Tibial nerve (tissue), 4 donors: ENCODE measurements around the gene ANK2. TPM values are rescaled to one million over a fixed set of nuclear protein-coding genes. Genes with fewer than 3 reads are reported as not detected.

Source experiments
- DNase-seq, 2 donors: peaks; one replicate each; pipeline ENCODE4 v3.0.0-alpha.2; 2019; ENCODE audit warnings: low spot score in 2 of 2
- H3K27ac ChIP-seq, 4 donors: fragments of 200-600 bp; sonication (generic) in 3 of 4; one replicate each; pipeline ENCODE4 v1.5.1; 2017 to 2019; ENCODE audit warnings: mild to moderate bottlenecking in 1 of 4
- H3K27me3 ChIP-seq, 2 donors: fragments of 200-600 bp; sonication (generic) in 1 of 2; one replicate each; pipeline versions ENCODE4 v1.5.1 to v1.6.0; 2017 to 2019
- H3K36me3 ChIP-seq, 3 donors: fragments of 200-600 bp; sonication (generic); one replicate each; pipeline ENCODE4 v1.5.1; 2018 to 2019
- H3K4me1 ChIP-seq, 4 donors: fragments of 200-600 bp; sonication (generic) in 3 of 4; one replicate each; pipeline ENCODE4 v1.5.1; 2017 to 2019
- H3K4me3 ChIP-seq, 4 donors: fragments of 200-600 bp; sonication (generic) in 3 of 4; one replicate each; pipeline ENCODE4 v1.5.1; 2017 to 2019; ENCODE audit warnings: mild to moderate bottlenecking in 1 of 4, moderate library complexity in 1 of 4
- H3K9me3 ChIP-seq, 4 donors: fragments of 200-600 bp; sonication (generic) in 3 of 4; one replicate each; pipeline ENCODE4 v1.5.1; 2017 to 2019
- CTCF ChIP-seq, 5 experiments: fragments of 200-600 bp in 3 of 5; fragments of 450-650 bp in 2 of 5; sonication (generic) in 3 of 5; IDR thresholded peaks; one replicate each; pipeline ENCODE4 v1.5.1; 2016 to 2019; ENCODE audit warnings: antibody characterized with exemption in 5 of 5, mild to moderate bottlenecking in 3 of 5, moderate library complexity in 2 of 5
- EP300 ChIP-seq, 2 donors: sonication (generic); formaldehyde crosslinking; IDR thresholded peaks; one replicate each; pipeline ENCODE4 v1.6.1; 2017; ENCODE audit warnings: antibody characterized with exemption in 2 of 2, mild to moderate bottlenecking in 1 of 2
- POLR2A ChIP-seq, 2 donors: fragments of 450-650 bp; IDR thresholded peaks; one replicate each; pipeline ENCODE4 v1.6.1; 2017; ENCODE audit warnings: antibody characterized with exemption in 2 of 2, mild to moderate bottlenecking in 2 of 2, moderate library complexity in 2 of 2
- WGBS, 2 donors: methylation state at CpG; one replicate each; pipeline ENCODE4 v1.1.5; 2018; 5-methylcytosine and 5-hydroxymethylcytosine counted together
- total RNA-seq, 4 donors: library from RNA; depleted of rRNA; stranded (reverse); fragments of >200 nt; gene quantifications; one replicate each; pipeline ENCODE4 v1.1.0, GENCODE V29; 2016

ANK2 gene
- total RNA-seq, 4 donors from 2014 or later: 63.9 to 113 (median 87.5) TPM

DNA sequence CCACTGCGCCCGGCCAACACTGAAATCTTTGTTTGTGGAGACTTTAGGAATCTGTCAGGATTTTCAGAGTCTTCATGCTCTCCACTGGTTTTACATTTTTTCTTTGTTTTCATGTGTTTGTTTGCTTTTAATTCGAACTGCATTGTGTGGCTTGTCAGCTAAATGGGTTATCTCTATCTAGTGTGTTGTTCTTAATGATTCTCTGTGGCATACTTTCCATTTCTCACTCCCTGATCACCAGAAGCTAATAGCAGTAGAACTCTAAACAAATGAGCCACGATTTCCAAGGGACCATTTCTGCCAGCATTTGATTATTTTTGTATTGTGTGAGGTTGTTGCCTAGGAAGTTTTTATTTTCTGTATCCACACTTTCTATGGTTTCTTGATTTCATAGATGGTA, 359.7 kb downstream of the ANK2 start:
- Histone ChIP-seq H3K27ac (no peak overlapping the region), H3K4me1 (peaks cover 0 to 5% (median 0%) of the 10 kb centered on the region in 4 donors), H3K36me3 (no peaks in the 10 kb centered on the region), H3K4me3 (no peak overlapping the region), H3K27me3 (no peaks in the 10 kb centered on the region), H3K9me3 (no peaks in the 10 kb centered on the region)
- TF ChIP-seq EP300 (IDR thresholded peaks at IDR 0.05): no peak
- no peak for TF ChIP-seq POLR2A (IDR thresholded peaks at IDR 0.05)
- no peak for TF ChIP-seq CTCF (IDR thresholded peaks at IDR 0.05)
- DNase-seq: no peak
- WGBS, 2 donors: 35 to 38% methylated on average over 4 of the region's 4 CpGs

GRCh38 chr4:113410686-113411085, 361.2 kb downstream of the ANK2 start:
- Histone ChIP-seq H3K36me3 (no peaks in the 10 kb centered on the region), H3K4me3 (no peak overlapping the region), H3K4me1 (no peaks in the 10 kb centered on the region), H3K9me3 (no peaks in the 10 kb centered on the region), H3K27ac (no peak overlapping the region), H3K27me3 (no peaks in the 10 kb centered on the region)
- DNase-seq: no peak
- TF ChIP-seq POLR2A (IDR thresholded peaks at IDR 0.05) (no peak), EP300 (IDR thresholded peaks at IDR 0.05) (no peak), CTCF (IDR thresholded peaks at IDR 0.05) (no peak)

GRCh38 chr4:113411496-113411938, 362.1 kb downstream of the ANK2 start:
- Histone ChIP-seq H3K36me3 (no peaks in the 10 kb centered on the region), H3K4me3 (no peak overlapping the region), H3K27me3 (no peaks in the 10 kb centered on the region), H3K4me1 (no peaks in the 10 kb centered on the region), H3K27ac (no peak overlapping the region), H3K9me3 (peaks cover 0 to 5% (median 0%) of the 10 kb centered on the region in 4 donors)
- TF ChIP-seq POLR2A (IDR thresholded peaks at IDR 0.05) (no peak), EP300 (IDR thresholded peaks at IDR 0.05) (peak in 1 of 2 donors; percentile 20)
- 49 to 51% methylated on average over 4 of the region's 4 CpGs for WGBS, 2 donors
- peak in 1 of 2 donors; percentile 51 for DNase-seq

DNA sequence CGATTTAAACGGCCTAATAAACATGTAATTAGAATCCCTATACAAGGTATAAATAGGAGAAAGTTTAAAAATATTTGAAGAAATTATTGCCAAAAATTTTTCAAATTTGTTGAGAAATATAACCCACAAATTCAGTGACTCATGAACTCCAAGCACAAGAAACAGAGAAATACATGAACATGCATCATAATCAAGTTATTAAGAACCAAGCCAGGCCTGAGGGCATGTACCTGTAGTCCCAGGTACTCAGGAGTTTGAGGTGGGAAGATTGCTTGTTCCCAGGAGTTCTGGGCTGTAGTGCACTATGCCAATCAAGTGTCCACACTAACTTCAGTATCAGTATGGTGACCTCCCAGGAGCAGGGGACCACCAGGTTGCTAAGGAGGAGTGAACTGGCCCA, 370.2 kb downstream of the ANK2 start:
- Histone ChIP-seq H3K27me3 (no peaks in the 10 kb centered on the region), H3K4me3 (no peak overlapping the region), H3K4me1 (no peaks in the 10 kb centered on the region), H3K36me3 (no peaks in the 10 kb centered on the region), H3K27ac (no peak overlapping the region), H3K9me3 (peaks cover 0 to 31% (median 0%) of the 10 kb centered on the region in 4 donors)
- TF ChIP-seq CTCF (IDR thresholded peaks at IDR 0.05) (no peak), POLR2A (IDR thresholded peaks at IDR 0.05) (no peak), EP300 (IDR thresholded peaks at IDR 0.05) (no peak)
- 94 to 96% methylated on average over 2 of the region's 2 CpGs for WGBS, 2 donors
- no peak for DNase-seq

GRCh38 chr4:113420938-113421337, 371.5 kb downstream of the ANK2 start:
- H3K9me3 ChIP-seq: peaks cover 0 to 33% (median 0%) of the 10 kb centered on the region in 4 donors
- no peaks in the 10 kb centered on the region for H3K4me1 ChIP-seq
- no peaks in the 10 kb centered on the region for H3K36me3 ChIP-seq
- no peak overlapping the region for H3K4me3 ChIP-seq
- TF ChIP-seq POLR2A (IDR thresholded peaks at IDR 0.05) (no peak), EP300 (IDR thresholded peaks at IDR 0.05) (no peak), CTCF (IDR thresholded peaks at IDR 0.05) (no peak)
- no peak overlapping the region for H3K27ac ChIP-seq
- DNase-seq: no peak
- H3K27me3 ChIP-seq: no peaks in the 10 kb centered on the region

GRCh38 chr4:113423631-113424030, 374.2 kb downstream of the ANK2 start:
- H3K36me3 ChIP-seq: no peaks in the 10 kb centered on the region
- TF ChIP-seq CTCF (IDR thresholded peaks at IDR 0.05) (no peak), POLR2A (IDR thresholded peaks at IDR 0.05) (no peak), EP300 (IDR thresholded peaks at IDR 0.05) (no peak)
- peaks cover 0 to 29% (median 0%) of the 10 kb centered on the region in 4 donors for H3K9me3 ChIP-seq
- H3K4me1 ChIP-seq: no peaks in the 10 kb centered on the region
- no peak overlapping the region for H3K4me3 ChIP-seq
- no peak overlapping the region for H3K27ac ChIP-seq
- no peaks in the 10 kb centered on the region for H3K27me3 ChIP-seq
- DNase-seq: no peak
- WGBS, 2 donors: 74 to 76% methylated on average over 1 of the region's 1 CpG
